CD14-positive monocyte (primary cell): Measurements from ENCODE around the gene WIZ. TPM values are rescaled to one million over a fixed set of nuclear protein-coding genes. Genes with fewer than 3 reads are reported as not detected.

Experiments
- DNase-seq, 3 donors: peaks; one replicate each; pipeline ENCODE4 v3.0.0-alpha.2; 2011 to 2022
- H2AFZ ChIP-seq: 2 replicates; pipeline ENCODE4 v1.6.0; 2012; ENCODE audit warnings: mild to moderate bottlenecking, low read depth, low read length, inconsistent platforms; ENCODE audit not compliant: insufficient read depth, poor library complexity, severe bottlenecking
- H3K27ac ChIP-seq, 2 donors: 1 replicate in 1 of 2; 2 replicates in 1 of 2; pipeline ENCODE4 v1.5.1; 2012 to 2013; ENCODE audit warnings: low read length in 2 of 2, control low read depth in 1 of 2, inconsistent platforms in 1 of 2, low read depth in 1 of 2, mild to moderate bottlenecking in 1 of 2
- H3K27me3 ChIP-seq, 2 donors: one replicate each; pipeline versions ENCODE4 v1.6.0 to v1.6.1; 2011 to 2013; ENCODE audit warnings: low read length in 2 of 2; ENCODE audit not compliant: control insufficient read depth in 2 of 2, insufficient read depth in 2 of 2
- H3K36me3 ChIP-seq, 2 donors: replicated peaks in 1 of 2; 1 replicate in 1 of 2; 2 replicates in 1 of 2; pipeline versions ENCODE4 v1.5.1 to v1.6.1; 2012 to 2013; ENCODE audit warnings: low read length in 2 of 2, control low read depth in 1 of 2, inconsistent platforms in 1 of 2, mild to moderate bottlenecking in 1 of 2; ENCODE audit not compliant: insufficient read depth in 2 of 2, control insufficient read depth in 1 of 2
- H3K4me1 ChIP-seq, 2 donors: 1 replicate in 1 of 2; 2 replicates in 1 of 2; pipeline versions ENCODE4 v1.5.1 to v1.6.1; 2012 to 2013; ENCODE audit warnings: low read length in 2 of 2, control low read depth in 1 of 2, inconsistent platforms in 1 of 2, mild to moderate bottlenecking in 1 of 2, moderate library complexity in 1 of 2; ENCODE audit not compliant: insufficient read depth in 2 of 2, control insufficient read depth in 1 of 2
- H3K4me2 ChIP-seq: replicated peaks from 2 replicates; pipeline ENCODE3; 2012; ENCODE audit warnings: low read length, moderate library complexity, mild to moderate bottlenecking; ENCODE audit not compliant: poor library complexity, severe bottlenecking; ENCODE audit errors: extremely low read depth
- H3K4me3 ChIP-seq, 3 experiments: fragments of 200-600 bp in 1 of 3; sonication (generic) in 1 of 3; replicated peaks in 1 of 3; 1 replicate in 2 of 3; 2 replicates in 1 of 3; pipeline ENCODE4 v1.5.1; 2011 to 2013; ENCODE audit warnings: low read length in 3 of 3, mild to moderate bottlenecking in 3 of 3, control low read depth in 2 of 3, low read depth in 2 of 3, inconsistent platforms in 1 of 3, moderate library complexity in 1 of 3
- H3K79me2 ChIP-seq: 2 replicates; pipeline ENCODE4 v1.6.0; 2012; ENCODE audit warnings: mild to moderate bottlenecking, control low read depth, inconsistent platforms, low read length, moderate library complexity; ENCODE audit not compliant: insufficient read depth
- H3K9ac ChIP-seq: 2 replicates; pipeline ENCODE4 v1.6.0; 2017; ENCODE audit warnings: low read length, mild to moderate bottlenecking; ENCODE audit not compliant: insufficient read depth, poor library complexity, severe bottlenecking
- H3K9me3 ChIP-seq, 2 donors: replicated peaks in 1 of 2; 1 replicate in 1 of 2; 2 replicates in 1 of 2; pipeline versions ENCODE4 v1.5.1 to v1.6.1; 2012 to 2013; ENCODE audit warnings: low read length in 2 of 2, control low read depth in 1 of 2; ENCODE audit not compliant: control insufficient read depth in 1 of 2, insufficient read depth in 1 of 2
- H4K20me1 ChIP-seq: 2 replicates; pipeline ENCODE4 v1.6.0; 2012; ENCODE audit warnings: mild to moderate bottlenecking, low read length, control low read depth, moderate library complexity; ENCODE audit not compliant: insufficient read depth
- H3K27ac Mint-ChIP-seq, 7 donors: one replicate each; pipeline ENCODE4 v1.8.0; 2020; ENCODE audit warnings: mild to moderate bottlenecking in 7 of 7, mixed read lengths in 7 of 7, moderate library complexity in 6 of 7, inconsistent platforms in 2 of 7
- H3K27me3 Mint-ChIP-seq, 3 donors: one replicate each; pipeline ENCODE4 v1.8.0; 2021 to 2022; ENCODE audit warnings: low read depth in 3 of 3, mild to moderate bottlenecking in 3 of 3, mixed read lengths in 3 of 3, moderate library complexity in 3 of 3, inconsistent platforms in 1 of 3
- H3K36me3 Mint-ChIP-seq, 2 donors: one replicate each; pipeline ENCODE4 v1.8.0; 2020; ENCODE audit warnings: mixed read lengths in 2 of 2, inconsistent platforms in 1 of 2, mild to moderate bottlenecking in 1 of 2
- H3K4me1 Mint-ChIP-seq: one replicate; pipeline ENCODE4 v1.8.0; 2020; ENCODE audit warnings: mild to moderate bottlenecking, mixed read lengths
- H3K4me3 Mint-ChIP-seq, 2 donors: one replicate each; pipeline ENCODE4 v1.8.0; 2020; ENCODE audit warnings: mild to moderate bottlenecking in 2 of 2, mixed read lengths in 2 of 2, moderate library complexity in 1 of 2
- H3K9me3 Mint-ChIP-seq, 7 donors: one replicate each; pipeline ENCODE4 v1.8.0; 2020 to 2022; ENCODE audit warnings: mixed read lengths in 7 of 7, mild to moderate bottlenecking in 6 of 7, moderate library complexity in 6 of 7, inconsistent platforms in 2 of 7
- CTCF ChIP-seq: fragments of 200-600 bp; IDR thresholded peaks from one replicate; pipeline ENCODE4 v1.8.0; 2022; ENCODE audit warnings: antibody characterized with exemption, mild to moderate bottlenecking
- WGBS: methylation state at CpG from one replicate; pipeline ENCODE4 v1.1.5; 2013; ENCODE audit warnings: missing lambda C conversion rate; ENCODE audit not compliant: insufficient coverage; 5-methylcytosine and 5-hydroxymethylcytosine counted together
- intact Hi-C, 2 donors: fragments of 100-400 bp; cut with micrococcal nuclease; formaldehyde crosslinking; loops; one replicate each; pipeline versions ENCODE4 v1.15.0 to v1.15.1; 2023
- polyA minus RNA-seq: library from RNA; depleted of rRNA, polyadenylated mRNA; stranded (reverse); fragments of >200 nt; gene quantifications from 2 replicates; pipeline ENCODE4 v1.2.3, GENCODE V29; 2012
- polyA plus RNA-seq, 3 donors: library from polyadenylated mRNA; depleted of rRNA in 1 of 3; unstranded in 2 of 3; stranded (reverse) in 1 of 3; fragments of 300-500 nt in 2 of 3; fragments of >200 nt in 1 of 3; fragmentation: Illumina TruSeq in 2 of 3; gene quantifications; 1 replicate in 2 of 3; 2 replicates in 1 of 3; pipeline ENCODE4 v1.2.3, GENCODE V29; 2012 to 2021
- total RNA-seq, 12 experiments: library from RNA in 1 of 12; stranded (reverse) in 1 of 12; fragments of 120-200 nt in 1 of 12; gene quantifications; one replicate each; pipeline ENCODE4 v1.2.4 and lab custom pipeline; 2013 to 2026; ENCODE audit warnings: mixed read lengths in 6 of 12, inconsistent platforms in 1 of 12

Gene WIZ
- 2.8 TPM for total RNA-seq (2013)
- polyA plus RNA-seq (10 to 100 TPM in 1 of 3 donors, under 1 TPM in 2; 0.47 to 13.7 (median 0.51) TPM), polyA minus RNA-seq (4.6 and 5.2 TPM in 2 replicates), total RNA-seq (lab: John Stamatoyannopoulos, UW) (8.9 to 28.9 (median 14.9) reads per million in 11 experiments)

GRCh38 chr19:15449620-15450527 is at the start of gene WIZ:
TSS of gene WIZ (minus strand) at chr19:15449956. CDS start at chr19:15448307, 1,649 bp downstream.
- TF ChIP-seq CTCF = no peak
- Histone ChIP-seq H3K9ac (peak within 1 kb of the TSS; percentile 56), H3K4me3 (peak within 1 kb of the TSS; percentile 43 to 76 (median 57))

GRCh38 chr19:15498910-15499309 is 49.2 kb upstream of the WIZ start:
- H3K36me3 Mint-ChIP-seq = no peaks in the 10 kb centered on the region
- H3K9me3 Mint-ChIP-seq = peaks cover 2 to 6% (median 3%) of the 10 kb centered on the region in 7 donors
- intact Hi-C loops = no loop called here
- no peak overlapping the region for H3K4me3 ChIP-seq
- H4K20me1 ChIP-seq = no peaks in the 10 kb centered on the region
- H3K36me3 ChIP-seq = no peaks in the 10 kb centered on the region
- peaks cover 9 to 14% (median 13%) of the 10 kb centered on the region in 3 donors for H3K27me3 Mint-ChIP-seq
- H2AFZ ChIP-seq = no peak overlapping the region
- 87% methylated on average over 5 of the region's 6 CpGs for WGBS
- no peak overlapping the region for H3K4me2 ChIP-seq
- H3K9me3 ChIP-seq = no peaks in the 10 kb centered on the region
- H3K27ac ChIP-seq = no peak overlapping the region
- H3K4me1 ChIP-seq = no peaks in the 10 kb centered on the region
- no peaks in the 10 kb centered on the region for H3K79me2 ChIP-seq
- TF ChIP-seq CTCF = no peak
- peak overlapping the region in 1 of 7 donors; percentile 44 for H3K27ac Mint-ChIP-seq
- H3K4me3 Mint-ChIP-seq = no peak overlapping the region
- DNase-seq = no peak
- H3K9ac ChIP-seq = no peak overlapping the region
- no peaks in the 10 kb centered on the region for H3K4me1 Mint-ChIP-seq
- no peaks in the 10 kb centered on the region for H3K27me3 ChIP-seq

More at GRCh38 chr19:15449620-15450527, at the start of gene WIZ:
- peaks cover 0 to 5% (median 0%) of the 10 kb centered on the region in 3 donors for H3K27me3 Mint-ChIP-seq
- Histone ChIP-seq H3K9me3 (no peaks in the 10 kb centered on the region), H3K4me1 (peaks cover 11 to 12% of the 10 kb centered on the region in 2 donors), H4K20me1 (peaks cover 4% of the 10 kb centered on the region), H2AFZ (peak within 1 kb of the TSS; percentile 80), H3K36me3 (peaks cover 18 to 33% of the 10 kb centered on the region in 2 donors), H3K27ac (peak within 1 kb of the TSS; percentile 46 to 75), H3K27me3 (no peaks in the 10 kb centered on the region), H3K4me2 (peak within 1 kb of the TSS; percentile 88), H3K79me2 (no peaks in the 10 kb centered on the region)
- DNase-seq = peak; percentile 53 to 72 (median 58)
- peaks cover 25 to 28% of the 10 kb centered on the region in 2 donors for H3K36me3 Mint-ChIP-seq
- WGBS = under 1% methylated on average over 40 of the region's 77 CpGs
- intact Hi-C loops = loop anchor here (1.0 to 2.0 kb wide), 3 partner anchors 18 to 31 kb away; partner anchors contain the start of gene AKAP8L (in 1 of the 2)
- peak within 1 kb of the TSS; percentile 73 to 79 for H3K4me3 Mint-ChIP-seq
- peaks cover 15% of the 10 kb centered on the region for H3K4me1 Mint-ChIP-seq
- peaks cover 0 to 3% (median 2%) of the 10 kb centered on the region in 7 donors for H3K9me3 Mint-ChIP-seq
- peak within 1 kb of the TSS; percentile 84 to 94 (median 92) for H3K27ac Mint-ChIP-seq
